H1 (cell line): ENCODE measurements around the gene DOCK10. TPM values are rescaled to one million over a fixed set of nuclear protein-coding genes. Genes with fewer than 3 reads are reported as not detected.

Experiments used
- CTCF ChIA-PET: fragments of 300-600 bp; sonication (Branson Sonifier 250); formaldehyde crosslinking; loops from one replicate; lab custom pipeline; 2021; ENCODE audit not compliant: partially characterized antibody; lab: Charles Lee
- POLR2A ChIA-PET: fragments of 300-600 bp; sonication (Branson Sonifier 250); formaldehyde crosslinking; loops from one replicate; lab custom pipeline; 2021; ENCODE audit warnings: inconsistent platforms; ENCODE audit not compliant: partially characterized antibody; lab: Charles Lee
- DNase-seq, 2 experiments: peaks; one replicate each; pipeline versions ENCODE4 v3.0.0 to v3.0.0-alpha.2; 2010 to 2022; ENCODE audit warnings: low spot score in 2 of 2, low read depth in 1 of 2, mixed read lengths in 1 of 2
- FAIRE-seq: peaks from 2 replicates; lab custom pipeline; 2011; peaks lifted over from hg19 to GRCh38; lab: Jason Lieb, UNC
- H2AFZ ChIP-seq: 2 replicates; pipeline ENCODE4 v1.8.1; 2012; ENCODE audit warnings: low read length, inconsistent platforms
- H2AK5ac ChIP-seq: 2 replicates; pipeline ENCODE4 v1.6.1; 2013; ENCODE audit warnings: low read depth, low read length
- H2BK120ac ChIP-seq: replicated peaks from 2 replicates; pipeline ENCODE3; 2013; ENCODE audit warnings: low read depth, low read length, inconsistent platforms
- H2BK12ac ChIP-seq: 2 replicates; pipeline ENCODE4 v1.6.1; 2013; ENCODE audit warnings: low read depth, low read length
- H2BK15ac ChIP-seq: 2 replicates; pipeline ENCODE4 v1.6.1; 2013; ENCODE audit warnings: low read length
- H2BK20ac ChIP-seq: 2 replicates; pipeline ENCODE4 v1.6.1; 2013; ENCODE audit warnings: low read length
- H2BK5ac ChIP-seq: 2 replicates; pipeline ENCODE4 v1.6.1; 2013; ENCODE audit warnings: low read depth, low read length
- H3K14ac ChIP-seq: 2 replicates; pipeline ENCODE4 v1.6.1; 2013; ENCODE audit warnings: inconsistent platforms; ENCODE audit not compliant: insufficient read length
- H3K18ac ChIP-seq: 2 replicates; pipeline ENCODE4 v1.6.1; 2013; ENCODE audit warnings: low read length; ENCODE audit errors: extremely low read depth
- H3K23ac ChIP-seq: 2 replicates; pipeline ENCODE4 v1.6.1; 2013; ENCODE audit warnings: inconsistent platforms; ENCODE audit not compliant: insufficient read length
- H3K23me2 ChIP-seq: 2 replicates; pipeline ENCODE4 v1.6.1; 2013; ENCODE audit warnings: low read depth, low read length
- H3K27ac ChIP-seq: 2 replicates; pipeline ENCODE4 v1.6.1; 2011; ENCODE audit warnings: low read depth, low read length, inconsistent platforms
- H3K27me3 ChIP-seq, 4 experiments: replicated peaks in 1 of 4; 1 replicate in 1 of 4; 2 replicates in 3 of 4; pipeline versions ENCODE4 v1.6.1 to v1.8.1; 2011 to 2013; ENCODE audit warnings: low read length in 3 of 4, mild to moderate bottlenecking in 3 of 4, inconsistent platforms in 2 of 4, mixed read lengths in 2 of 4, moderate library complexity in 1 of 4; ENCODE audit not compliant: control insufficient read depth in 3 of 4, insufficient read depth in 3 of 4; ENCODE audit errors: extremely low read depth in 1 of 4
- H3K36me3 ChIP-seq, 4 experiments: 2 replicates each; pipeline versions ENCODE4 v1.6.1 to v1.8.1; 2011 to 2013; ENCODE audit warnings: mild to moderate bottlenecking in 4 of 4, low read length in 3 of 4, moderate library complexity in 2 of 4, control low read depth in 1 of 4, inconsistent platforms in 1 of 4; ENCODE audit not compliant: insufficient read depth in 4 of 4, control insufficient read depth in 2 of 4
- H3K4ac ChIP-seq: replicated peaks from 2 replicates; pipeline ENCODE3; 2013; ENCODE audit warnings: low read length, low read depth, mixed read lengths, inconsistent platforms; ENCODE audit not compliant: insufficient read length
- H3K4me1 ChIP-seq, 4 experiments: replicated peaks in 1 of 4; 1 replicate in 1 of 4; 2 replicates in 3 of 4; pipeline versions ENCODE4 v1.6.1 to v1.8.1; 2011 to 2013; ENCODE audit warnings: low read length in 3 of 4, inconsistent platforms in 2 of 4, mixed read lengths in 1 of 4; ENCODE audit not compliant: insufficient read depth in 4 of 4, control insufficient read depth in 3 of 4
- H3K4me2 ChIP-seq, 2 experiments: 2 replicates each; pipeline versions ENCODE4 v1.6.1 to v1.8.1; 2011 to 2013; ENCODE audit warnings: low read depth in 2 of 2, low read length in 2 of 2, control low read depth in 1 of 2, inconsistent platforms in 1 of 2, mild to moderate bottlenecking in 1 of 2; ENCODE audit not compliant: insufficient read depth in 1 of 2
- H3K4me3 ChIP-seq, 4 experiments: fragments of 200-600, 300-600 bp in 1 of 4; sonication (generic), shearing (Covaris generic), sonication (Bioruptor Twin) in 1 of 4; 2 replicates each; pipeline versions ENCODE4 v1.5.1 to v1.8.1; 2011 to 2016; ENCODE audit warnings: low read length in 4 of 4, low read depth in 3 of 4, control low read depth in 2 of 4, inconsistent platforms in 2 of 4, mild to moderate bottlenecking in 2 of 4, mixed read lengths in 1 of 4, moderate library complexity in 1 of 4; ENCODE audit not compliant: insufficient read depth in 2 of 4; ENCODE audit errors: extremely low read depth in 1 of 4
- H3K56ac ChIP-seq: replicated peaks from 2 replicates; pipeline ENCODE3; 2013; ENCODE audit warnings: low read depth, mild to moderate bottlenecking, mixed read lengths, low read length, inconsistent platforms; ENCODE audit not compliant: insufficient read length
- H3K79me1 ChIP-seq: 2 replicates; pipeline ENCODE4 v1.6.1; 2013; ENCODE audit warnings: low read depth, low read length, control low read depth
- H3K79me2 ChIP-seq, 2 experiments: 2 replicates each; pipeline versions ENCODE4 v1.6.1 to v1.8.1; 2012 to 2013; ENCODE audit warnings: low read length in 2 of 2, mild to moderate bottlenecking in 2 of 2, inconsistent platforms in 1 of 2; ENCODE audit not compliant: insufficient read depth in 2 of 2, control insufficient read depth in 1 of 2
- H3K9ac ChIP-seq, 4 experiments: replicated peaks in 1 of 4; 1 replicate in 1 of 4; 2 replicates in 3 of 4; pipeline versions ENCODE4 v1.6.1 to v1.8.1; 2011 to 2013; ENCODE audit warnings: low read depth in 3 of 4, low read length in 3 of 4, control low read depth in 2 of 4, mild to moderate bottlenecking in 2 of 4, moderate library complexity in 2 of 4, inconsistent platforms in 1 of 4; ENCODE audit errors: extremely low read depth in 1 of 4
- H3K9me3 ChIP-seq, 2 experiments: 2 replicates each; pipeline versions ENCODE4 v1.6.1 to v1.8.1; 2012 to 2013; ENCODE audit warnings: mild to moderate bottlenecking in 2 of 2, moderate library complexity in 2 of 2, control low read depth in 1 of 2, inconsistent platforms in 1 of 2, low read depth in 1 of 2, low read length in 1 of 2, mixed read lengths in 1 of 2; ENCODE audit not compliant: insufficient read depth in 2 of 2
- H4K20me1 ChIP-seq, 2 experiments: replicated peaks in 1 of 2; 2 replicates each; pipeline versions ENCODE3 to v1.8.1; 2011 to 2013; ENCODE audit warnings: inconsistent platforms in 2 of 2, low read length in 2 of 2, mild to moderate bottlenecking in 1 of 2; ENCODE audit not compliant: insufficient read depth in 2 of 2, control insufficient read depth in 1 of 2
- H4K5ac ChIP-seq: 2 replicates; pipeline ENCODE4 v1.6.1; 2013; ENCODE audit warnings: low read length, low read depth, mixed read lengths, inconsistent platforms; ENCODE audit not compliant: insufficient read length
- H4K8ac ChIP-seq: 2 replicates; pipeline ENCODE4 v1.8.0; 2013; ENCODE audit warnings: mild to moderate bottlenecking, moderate library complexity, low read length, inconsistent platforms; ENCODE audit not compliant: insufficient read depth; ENCODE audit errors: extremely low read depth
- H4K91ac ChIP-seq: replicated peaks from 2 replicates; pipeline ENCODE3; 2013; ENCODE audit warnings: low read length, mixed read lengths, inconsistent platforms; ENCODE audit not compliant: insufficient read length
- ATF3 ChIP-seq: IDR thresholded peaks from 2 replicates; pipeline ENCODE4 v1.6.1; 2011; ENCODE audit warnings: low read depth, mild to moderate bottlenecking, low read length; ENCODE audit not compliant: insufficient read depth
- BACH1 ChIP-seq: IDR thresholded peaks from 2 replicates; pipeline ENCODE4 v1.6.1; 2012; ENCODE audit warnings: low read length, improper control_type of control experiment
- CEBPB ChIP-seq: IDR thresholded peaks from 2 replicates; pipeline ENCODE4 v1.6.1; 2012; ENCODE audit warnings: low read depth, low read length
- CHD1 ChIP-seq: IDR thresholded peaks from 2 replicates; pipeline ENCODE4 v1.6.1; 2012; ENCODE audit warnings: low read depth, low read length, improper control_type of control experiment
- CREB1 ChIP-seq: IDR thresholded peaks from 2 replicates; pipeline ENCODE4 v1.6.1; 2012; ENCODE audit warnings: inconsistent platforms
- HDAC2 ChIP-seq, 2 experiments: fragments of 300-600 bp in 1 of 2; sonication (generic) in 1 of 2; IDR thresholded peaks; 2 replicates each; pipeline ENCODE4 v1.6.1; 2011 to 2012; ENCODE audit warnings: low read depth in 2 of 2, low read length in 2 of 2, mild to moderate bottlenecking in 2 of 2, moderate library complexity in 2 of 2, borderline replicate concordance in 1 of 2, inconsistent platforms in 1 of 2
- HDAC6 ChIP-seq: IDR thresholded peaks from one replicate; pipeline ENCODE4 v1.7.1; 2012; ENCODE audit warnings: low read depth, mild to moderate bottlenecking, inconsistent platforms, low read length, moderate library complexity
- SIRT6 ChIP-seq: IDR thresholded peaks from one replicate; pipeline ENCODE4 v1.7.1; 2012; ENCODE audit warnings: low read length, inconsistent platforms
- SP4 ChIP-seq: IDR thresholded peaks from 2 replicates; pipeline ENCODE4 v1.6.1; 2012; ENCODE audit warnings: low read length, inconsistent platforms
- TCF12 ChIP-seq: IDR thresholded peaks from 2 replicates; pipeline ENCODE4 v1.6.1; 2011; ENCODE audit warnings: low read depth, mild to moderate bottlenecking, low read length
- WGBS, 2 experiments: shearing (Covaris generic) in 1 of 2; methylation state at CpG; one replicate each; pipeline versions ENCODE4 v1.1.6 to v1.1.7; 2013 to 2015; ENCODE audit warnings: low lambda C conversion rate in 2 of 2, mixed read lengths in 2 of 2, inconsistent platforms in 1 of 2, low coverage in 1 of 2, missing lambda C conversion rate in 1 of 2; ENCODE audit not compliant: insufficient replicate concordance in 2 of 2, insufficient coverage in 1 of 2, insufficient read length in 1 of 2; ENCODE audit errors: extremely low coverage in 1 of 2, missing lambda C conversion rate in 1 of 2; 5-methylcytosine and 5-hydroxymethylcytosine counted together
- polyA plus RNA-seq, 7 experiments: library from polyadenylated mRNA; depleted of rRNA in 3 of 7; stranded (reverse) in 5 of 7; unstranded in 2 of 7; fragments of >200 nt in 5 of 7; fragments of 200-250 nt in 2 of 7; gene quantifications; 1 replicate in 5 of 7; 2 replicates in 1 of 7; 4 replicates in 1 of 7; pipeline versions ENCODE4 v1.2.1 to v1.2.3, GENCODE V29; 2011 to 2013; ENCODE audit warnings: missing spikeins in 2 of 7, mixed read lengths in 2 of 7
- total RNA-seq: library from RNA; stranded (reverse); fragmentation: NEBNext Ultra II Directional; extraction: Animal tissue kit (Norgen Biotek cat#: 25700); gene quantifications from 2 replicates; pipeline ENCODE4 v1.2.1, GENCODE V29; 2021

The DOCK10 gene
- total and polyA plus RNA-seq, 2 of the 8 experiments (the other 6 are each of a cell fraction or from before 2014, with no cell fraction given), result 0.33 to 1.6 TPM

- no peak overlapping the region for H3K18ac ChIP-seq
- no peaks in the 10 kb centered on the region for H3K79me2 ChIP-seq
- no peak overlapping the region for H4K91ac ChIP-seq
- no peak overlapping the region for H3K27ac ChIP-seq
- no peak for DNase-seq
- H3K4me1 ChIP-seq, result no peaks in the 10 kb centered on the region
- 91% methylated on average over 4 of the region's 4 CpGs; no CpG with 5 or more reads in 1 of the 2 experiments for WGBS, 2 experiments
- H2BK120ac ChIP-seq, result no peak overlapping the region
- no peak for TF ChIP-seq CEBPB
- no peak for TF ChIP-seq BACH1
- no peak for TF ChIP-seq SIRT6
- no peak for TF ChIP-seq ATF3
- no peak for TF ChIP-seq SP4
- no peak for TF ChIP-seq CHD1
- no peak for TF ChIP-seq CREB1
- TF ChIP-seq TCF12, result no peak
- no peak for TF ChIP-seq HDAC6
- no peak for TF ChIP-seq HDAC2 (IDR thresholded peaks at IDR 0.05; ENCODE audit: borderline replicate concordance in 1 of 2, low read depth in 2 of 2, low read length in 2 of 2)
- no peak for FAIRE-seq
- no peaks in the 10 kb centered on the region for H3K27me3 ChIP-seq
- H3K23me2 ChIP-seq, result no peaks in the 10 kb centered on the region
- H3K14ac ChIP-seq, result no peak overlapping the region
- POLR2A ChIA-PET, result no interaction called here
- H4K20me1 ChIP-seq, result no peaks in the 10 kb centered on the region
- no peak overlapping the region for H3K4me3 ChIP-seq
- no peak overlapping the region for H3K4ac ChIP-seq
- CTCF ChIA-PET, result interaction anchor here (1.0 kb wide), 1 partner anchor 16 kb away, joined by 3 read pairs; no protein-coding TSS in a partner anchor
- no peak overlapping the region for H2AK5ac ChIP-seq
- no peak overlapping the region for H3K23ac ChIP-seq
- no peak overlapping the region for H2BK12ac ChIP-seq
- no peak overlapping the region for H4K5ac ChIP-seq
- no peak overlapping the region for H3K4me2 ChIP-seq
- no peaks in the 10 kb centered on the region for H3K79me1 ChIP-seq
- no peak overlapping the region for H2BK5ac ChIP-seq
- no peak overlapping the region for H4K8ac ChIP-seq
- no peak overlapping the region for H2BK15ac ChIP-seq
- no peaks in the 10 kb centered on the region for H3K36me3 ChIP-seq
- H2AFZ ChIP-seq, result no peak overlapping the region
- H3K9me3 ChIP-seq, result no peaks in the 10 kb centered on the region
- H2BK20ac ChIP-seq, result no peak overlapping the region
- no peak overlapping the region for H3K9ac ChIP-seq
- H3K56ac ChIP-seq, result no peak overlapping the region
Measured at GRCh38 chr2:224884188-224884587, 158.1 kb downstream of the DOCK10 start.
